ENCODE measurements around the gene RRAS2. TPM values are rescaled to one million over a fixed set of nuclear protein-coding genes. Genes with fewer than 3 reads are reported as not detected.
A peak's percentile ranks its signal among the peaks of the same experiment; 100 is the strongest.

Gene RRAS2
- total RNA-seq, 1 donor from 2014 or later = 150 TPM

- no peak overlapping the region for H3K4me2 ChIP-seq (ENCODE audit: low read length)
- H3K27me3 ChIP-seq (ENCODE audit: insufficient read depth, low read length) = no peaks in the 10 kb centered on the region
- H4K20me1 ChIP-seq (ENCODE audit: insufficient read depth, low read length) = peaks cover 81% of the 10 kb centered on the region
- Mint-ChIP-seq H3K36me3 (ENCODE audit: low read depth, unreplicated experiment) (no peaks in the 10 kb centered on the region), H3K4me1 (ENCODE audit: low read depth, unreplicated experiment) (peaks cover 33% of the 10 kb centered on the region), H3K4me3 (ENCODE audit: unreplicated experiment) (no peak overlapping the region), H3K27me3 (ENCODE audit: low read depth, unreplicated experiment) (no peaks in the 10 kb centered on the region), H3K27ac (ENCODE audit: unreplicated experiment) (peak overlapping the region; percentile 47), H3K9me3 (ENCODE audit: unreplicated experiment) (no peaks in the 10 kb centered on the region)
- FAIRE-seq (no peak), DNase-seq (ENCODE audit: low read depth) (no peak)
- H3K4me1 ChIP-seq (ENCODE audit: insufficient read depth, low read length) = peaks cover 8% of the 10 kb centered on the region
- no peak overlapping the region for H3K27ac ChIP-seq (ENCODE audit: low read depth, low read length)
- no peak overlapping the region for H3K9ac ChIP-seq (ENCODE audit: low read length)
- H3K36me3 ChIP-seq (ENCODE audit: insufficient read depth, low read length) = no peaks in the 10 kb centered on the region
- H3K9me3 ChIP-seq (ENCODE audit: insufficient read depth, low read depth, low read length) = no peaks in the 10 kb centered on the region
- TF ChIP-seq EZH2 (IDR thresholded peaks at IDR 0.05; ENCODE audit: insufficient read depth, low read length) (no peak), CTCF (IDR thresholded peaks at IDR 0.05; ENCODE audit: insufficient read depth, low read depth, low read length) (no peak)
- no peak overlapping the region for H2AFZ ChIP-seq (ENCODE audit: low read depth, low read length)
- peaks cover 97% of the 10 kb centered on the region for H3K79me2 ChIP-seq (ENCODE audit: insufficient read depth, low read length)
- no peak overlapping the region for H3K4me3 ChIP-seq (ENCODE audit: insufficient read depth, low read depth, low read length)
Measured at GRCh38 chr11:14304601-14305000, 54.4 kb downstream of the RRAS2 start.

GRCh38 chr11:14300661-14301304, 58.2 kb downstream of the RRAS2 start:
- Histone ChIP-seq H2AFZ (ENCODE audit: low read depth, low read length) (no peak overlapping the region), H3K9me3 (ENCODE audit: insufficient read depth, low read depth, low read length) (no peaks in the 10 kb centered on the region), H3K27ac (ENCODE audit: low read depth, low read length) (no peak overlapping the region), H3K27me3 (ENCODE audit: insufficient read depth, low read length) (no peaks in the 10 kb centered on the region), H3K4me3 (ENCODE audit: insufficient read depth, low read depth, low read length) (no peak overlapping the region), H3K36me3 (ENCODE audit: insufficient read depth, low read length) (no peaks in the 10 kb centered on the region), H3K4me1 (ENCODE audit: insufficient read depth, low read length) (peaks cover 7% of the 10 kb centered on the region), H3K79me2 (ENCODE audit: insufficient read depth, low read length) (peaks cover 96% of the 10 kb centered on the region), H4K20me1 (ENCODE audit: insufficient read depth, low read length) (peaks cover 77% of the 10 kb centered on the region), H3K4me2 (ENCODE audit: low read length) (no peak overlapping the region), H3K9ac (ENCODE audit: low read length) (peak overlapping the region; percentile 19)
- TF ChIP-seq CTCF (IDR thresholded peaks at IDR 0.05; ENCODE audit: insufficient read depth, low read depth, low read length) (peak; percentile 93), EZH2 (IDR thresholded peaks at IDR 0.05; ENCODE audit: insufficient read depth, low read length) (no peak)
- H3K27me3 Mint-ChIP-seq (ENCODE audit: low read depth, unreplicated experiment) = no peaks in the 10 kb centered on the region
- FAIRE-seq (peak; percentile 58), DNase-seq (ENCODE audit: low read depth) (peak; percentile 58)
- no peak overlapping the region for H3K4me3 Mint-ChIP-seq (ENCODE audit: unreplicated experiment)
- no peak overlapping the region for H3K27ac Mint-ChIP-seq (ENCODE audit: unreplicated experiment)
- peaks cover 2% of the 10 kb centered on the region for H3K36me3 Mint-ChIP-seq (ENCODE audit: low read depth, unreplicated experiment)
- H3K4me1 Mint-ChIP-seq (ENCODE audit: low read depth, unreplicated experiment) = peaks cover 22% of the 10 kb centered on the region
- no peaks in the 10 kb centered on the region for H3K9me3 Mint-ChIP-seq (ENCODE audit: unreplicated experiment)

GRCh38 chr11:14299921-14300320, 59.1 kb downstream of the RRAS2 start:
- peaks cover 7% of the 10 kb centered on the region for H3K4me1 ChIP-seq (ENCODE audit: insufficient read depth, low read length)
- FAIRE-seq (peak; percentile 9), DNase-seq (ENCODE audit: low read depth) (no peak)
- H3K4me3 ChIP-seq (ENCODE audit: insufficient read depth, low read depth, low read length) = no peak overlapping the region
- Mint-ChIP-seq H3K27me3 (ENCODE audit: low read depth, unreplicated experiment) (no peaks in the 10 kb centered on the region), H3K4me3 (ENCODE audit: unreplicated experiment) (no peak overlapping the region), H3K27ac (ENCODE audit: unreplicated experiment) (no peak overlapping the region), H3K4me1 (ENCODE audit: low read depth, unreplicated experiment) (peaks cover 21% of the 10 kb centered on the region), H3K36me3 (ENCODE audit: low read depth, unreplicated experiment) (peaks cover 2% of the 10 kb centered on the region), H3K9me3 (ENCODE audit: unreplicated experiment) (no peaks in the 10 kb centered on the region)
- H4K20me1 ChIP-seq (ENCODE audit: insufficient read depth, low read length) = peaks cover 69% of the 10 kb centered on the region
- no peaks in the 10 kb centered on the region for H3K36me3 ChIP-seq (ENCODE audit: insufficient read depth, low read length)
- H3K9me3 ChIP-seq (ENCODE audit: insufficient read depth, low read depth, low read length) = no peaks in the 10 kb centered on the region
- no peaks in the 10 kb centered on the region for H3K27me3 ChIP-seq (ENCODE audit: insufficient read depth, low read length)
- no peak overlapping the region for H3K27ac ChIP-seq (ENCODE audit: low read depth, low read length)
- no peak overlapping the region for H3K9ac ChIP-seq (ENCODE audit: low read length)
- H3K79me2 ChIP-seq (ENCODE audit: insufficient read depth, low read length) = peaks cover 96% of the 10 kb centered on the region
- peak overlapping the region; percentile 4 for H3K4me2 ChIP-seq (ENCODE audit: low read length)
- TF ChIP-seq CTCF (IDR thresholded peaks at IDR 0.05; ENCODE audit: insufficient read depth, low read depth, low read length) (no peak), EZH2 (IDR thresholded peaks at IDR 0.05; ENCODE audit: insufficient read depth, low read length) (no peak)
- no peak overlapping the region for H2AFZ ChIP-seq (ENCODE audit: low read depth, low read length)

All from astrocyte (in vitro differentiated cells and primary cell).